Mesendoderm (in vitro differentiated cells): Measurements from ENCODE around the gene UBE2D3.

ENCODE experiments used
- DNase-seq: peaks from one replicate; pipeline ENCODE4 v3.0.0; 2013
- H2AK5ac ChIP-seq: 2 replicates; pipeline ENCODE4 v1.6.1; 2013; ENCODE audit warnings: low read length, inconsistent platforms
- H2BK120ac ChIP-seq: 2 replicates; pipeline ENCODE4 v1.6.1; 2013; ENCODE audit warnings: low read depth, mild to moderate bottlenecking, low read length, moderate library complexity, mixed read lengths
- H2BK15ac ChIP-seq: replicated peaks from 2 replicates; pipeline ENCODE4 v1.6.1; 2013; ENCODE audit warnings: low read depth, mild to moderate bottlenecking, moderate library complexity
- H2BK5ac ChIP-seq: 2 replicates; pipeline ENCODE4 v1.6.1; 2013; ENCODE audit warnings: low read length, inconsistent platforms
- H3K18ac ChIP-seq: 2 replicates; pipeline ENCODE4 v1.6.1; 2013; ENCODE audit warnings: mild to moderate bottlenecking, low read length, mixed read lengths
- H3K23ac ChIP-seq: one replicate; pipeline ENCODE4 v1.6.1; 2013; ENCODE audit warnings: low read length
- H3K27ac ChIP-seq: 2 replicates; pipeline ENCODE4 v1.5.1; 2013; ENCODE audit warnings: low read depth, mild to moderate bottlenecking, inconsistent platforms, low read length, moderate library complexity
- H3K27me3 ChIP-seq: 2 replicates; pipeline ENCODE4 v1.6.1; 2013; ENCODE audit warnings: low read length, control low read depth, mild to moderate bottlenecking, inconsistent platforms; ENCODE audit not compliant: insufficient read depth, poor library complexity
- H3K36me3 ChIP-seq: 2 replicates; pipeline ENCODE4 v1.6.1; 2013; ENCODE audit warnings: low read length, inconsistent platforms; ENCODE audit not compliant: control insufficient read depth, insufficient read depth
- H3K4ac ChIP-seq: one replicate; pipeline ENCODE4 v1.6.1; 2013; ENCODE audit warnings: low read depth, mild to moderate bottlenecking, low read length, moderate library complexity
- H3K4me1 ChIP-seq: 2 replicates; pipeline ENCODE4 v1.6.1; 2013; ENCODE audit warnings: low read depth, low read length, inconsistent platforms; ENCODE audit not compliant: control insufficient read depth
- H3K4me2 ChIP-seq: 2 replicates; pipeline ENCODE4 v1.6.1; 2013; ENCODE audit warnings: low read length
- H3K4me3 ChIP-seq: 2 replicates; pipeline ENCODE4 v1.5.1; 2013; ENCODE audit warnings: mild to moderate bottlenecking, low read length
- H3K56ac ChIP-seq: one replicate; pipeline ENCODE4 v1.6.1; 2013; ENCODE audit warnings: low read length
- H3K79me1 ChIP-seq: 2 replicates; pipeline ENCODE4 v1.6.1; 2013; ENCODE audit warnings: low read length, inconsistent platforms
- H3K79me2 ChIP-seq: 2 replicates; pipeline ENCODE4 v1.6.1; 2013; ENCODE audit warnings: mild to moderate bottlenecking, low read length; ENCODE audit not compliant: control insufficient read depth, insufficient read depth
- H3K9ac ChIP-seq: 2 replicates; pipeline ENCODE4 v1.6.1; 2013; ENCODE audit warnings: low read length, inconsistent platforms
- H4K5ac ChIP-seq: one replicate; pipeline ENCODE4 v1.6.1; 2013; ENCODE audit warnings: low read length
- H4K8ac ChIP-seq: one replicate; pipeline ENCODE4 v1.6.1; 2013; ENCODE audit warnings: low read depth, mild to moderate bottlenecking, control low read depth, low read length, moderate library complexity
- WGBS: extraction: QIAGEN DNeasy Blood & Tissue Kit; methylation state at CpG from one replicate; pipeline ENCODE4 v1.1.7; 2013; ENCODE audit warnings: low lambda C conversion rate, missing lambda C conversion rate; ENCODE audit not compliant: insufficient coverage; ENCODE audit errors: extremely low coverage; 5-methylcytosine and 5-hydroxymethylcytosine counted together

The UBE2D3 gene

DNA sequence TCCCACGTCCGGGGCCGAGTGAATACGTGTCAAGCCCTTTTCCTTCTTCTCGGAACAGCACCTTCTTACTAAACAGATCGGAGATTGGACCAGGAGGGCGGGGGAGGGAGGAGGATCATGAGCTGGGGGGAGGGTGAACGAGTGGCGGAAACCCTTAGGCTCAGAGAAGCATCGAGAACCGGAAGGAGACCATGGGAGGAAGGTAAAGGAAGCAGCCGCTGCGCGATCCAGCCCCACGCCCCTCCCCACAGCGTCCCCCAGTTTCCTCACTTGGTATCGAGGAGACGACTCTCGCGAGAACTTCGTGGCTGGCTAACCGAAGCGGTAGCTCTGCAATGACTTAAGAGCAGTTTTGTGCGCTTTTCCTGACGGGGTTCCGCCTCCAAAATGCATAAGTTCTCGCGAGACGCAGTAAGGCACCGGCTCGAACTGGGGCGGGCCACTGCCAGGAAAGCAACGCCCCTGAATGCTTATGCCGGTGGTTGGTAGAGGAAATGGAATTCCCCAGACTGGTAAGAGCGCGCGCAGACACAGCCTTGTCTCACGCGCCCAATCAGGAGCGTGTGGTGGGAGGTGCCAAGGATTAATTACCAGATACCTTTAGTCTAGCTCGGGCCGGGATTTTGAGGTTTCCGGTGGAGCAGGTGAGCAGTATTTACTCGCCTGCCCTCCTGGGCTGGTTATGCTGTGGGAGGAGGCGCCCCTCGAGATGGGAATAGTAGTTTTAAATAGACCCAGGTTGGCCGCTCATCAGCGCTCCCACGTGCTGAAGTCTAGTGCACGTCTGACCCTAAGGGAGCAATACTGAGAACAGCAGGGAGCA is 534 bp upstream of the UBE2D3 start:
- Histone ChIP-seq H2BK5ac (peak overlapping the region; percentile 59), H4K5ac (no peak overlapping the region), H3K4me2 (peak overlapping the region; percentile 29), H2AK5ac (no peak overlapping the region), H3K18ac (peak overlapping the region; percentile 91), H3K4me1 (peaks cover 2% of the 10 kb centered on the region), H3K9ac (peak overlapping the region; percentile 97), H3K27ac (peak overlapping the region; percentile 97), H3K23ac (no peak overlapping the region), H3K79me2 (peaks cover 38% of the 10 kb centered on the region), H3K79me1 (no peaks in the 10 kb centered on the region), H2BK120ac (peak overlapping the region; percentile 30), H4K8ac (no peak overlapping the region), H3K4ac (peak overlapping the region; percentile 97), H3K27me3 (no peaks in the 10 kb centered on the region), H3K36me3 (no peaks in the 10 kb centered on the region), H2BK15ac (no peak overlapping the region), H3K4me3 (peak overlapping the region; percentile 60), H3K56ac (peak overlapping the region; percentile 89)
- WGBS = no CpG with 5 or more reads among the region's 50 CpGs
- DNase-seq = peak; percentile 100

DNA sequence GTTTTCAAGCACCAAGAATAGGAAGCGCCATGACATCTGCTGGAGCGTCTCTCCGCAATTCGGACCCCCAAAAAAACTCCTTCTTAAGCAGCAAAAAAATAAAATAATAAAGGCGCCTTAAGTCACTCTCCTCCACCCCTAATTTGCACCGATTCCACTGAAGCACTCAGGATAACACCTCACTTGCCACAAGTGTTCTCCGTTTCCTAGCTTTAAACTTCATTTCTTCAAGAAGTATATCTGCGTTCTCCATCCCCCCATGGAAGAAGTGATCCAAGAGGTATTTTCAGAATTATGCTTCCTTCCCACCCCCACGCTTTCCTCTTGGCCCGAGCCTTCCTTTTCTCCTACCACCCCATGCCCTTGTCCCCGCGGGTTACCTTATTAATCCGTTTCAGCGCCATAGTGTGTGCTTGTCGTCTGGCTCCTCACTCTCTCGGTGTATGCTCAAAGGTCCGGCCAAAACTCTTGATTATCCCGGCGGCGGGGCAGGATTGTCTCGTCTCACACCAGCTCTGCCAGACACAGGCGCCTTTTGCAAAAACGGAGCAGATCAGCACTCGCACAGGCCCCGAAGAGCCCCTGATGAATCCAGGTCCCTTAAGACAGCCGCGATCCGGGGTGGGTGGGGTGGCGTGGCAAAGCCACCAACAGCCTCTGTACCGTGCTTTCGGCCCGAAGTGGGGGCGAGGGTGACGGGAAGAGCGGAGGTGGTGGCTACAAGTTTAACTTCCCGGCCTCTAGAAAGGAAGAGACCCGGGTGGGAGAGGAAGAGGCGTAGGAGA is 1.1 kb downstream of the UBE2D3 start:
- peak overlapping the region; percentile 7 for H2BK120ac ChIP-seq
- peak overlapping the region; percentile 81 for H3K18ac ChIP-seq
- no peaks in the 10 kb centered on the region for H3K27me3 ChIP-seq
- H2BK5ac ChIP-seq = peak overlapping the region; percentile 32
- H3K56ac ChIP-seq = peak overlapping the region; percentile 89
- peak overlapping the region; percentile 97 for H3K9ac ChIP-seq
- DNase-seq = no peak
- peak overlapping the region; percentile 97 for H3K4ac ChIP-seq
- H3K23ac ChIP-seq = peak overlapping the region; percentile 87
- peaks cover 50% of the 10 kb centered on the region for H3K79me2 ChIP-seq
- WGBS = no CpG with 5 or more reads among the region's 38 CpGs
- H3K27ac ChIP-seq = peak overlapping the region; percentile 97
- H3K4me3 ChIP-seq = peak overlapping the region; percentile 60
- no peaks in the 10 kb centered on the region for H3K36me3 ChIP-seq
- H3K4me2 ChIP-seq = peak overlapping the region; percentile 5
- H4K5ac ChIP-seq = no peak overlapping the region
- H2AK5ac ChIP-seq = no peak overlapping the region
- H2BK15ac ChIP-seq = no peak overlapping the region
- H3K4me1 ChIP-seq = peaks cover 2% of the 10 kb centered on the region
- no peaks in the 10 kb centered on the region for H3K79me1 ChIP-seq
- no peak overlapping the region for H4K8ac ChIP-seq

DNA sequence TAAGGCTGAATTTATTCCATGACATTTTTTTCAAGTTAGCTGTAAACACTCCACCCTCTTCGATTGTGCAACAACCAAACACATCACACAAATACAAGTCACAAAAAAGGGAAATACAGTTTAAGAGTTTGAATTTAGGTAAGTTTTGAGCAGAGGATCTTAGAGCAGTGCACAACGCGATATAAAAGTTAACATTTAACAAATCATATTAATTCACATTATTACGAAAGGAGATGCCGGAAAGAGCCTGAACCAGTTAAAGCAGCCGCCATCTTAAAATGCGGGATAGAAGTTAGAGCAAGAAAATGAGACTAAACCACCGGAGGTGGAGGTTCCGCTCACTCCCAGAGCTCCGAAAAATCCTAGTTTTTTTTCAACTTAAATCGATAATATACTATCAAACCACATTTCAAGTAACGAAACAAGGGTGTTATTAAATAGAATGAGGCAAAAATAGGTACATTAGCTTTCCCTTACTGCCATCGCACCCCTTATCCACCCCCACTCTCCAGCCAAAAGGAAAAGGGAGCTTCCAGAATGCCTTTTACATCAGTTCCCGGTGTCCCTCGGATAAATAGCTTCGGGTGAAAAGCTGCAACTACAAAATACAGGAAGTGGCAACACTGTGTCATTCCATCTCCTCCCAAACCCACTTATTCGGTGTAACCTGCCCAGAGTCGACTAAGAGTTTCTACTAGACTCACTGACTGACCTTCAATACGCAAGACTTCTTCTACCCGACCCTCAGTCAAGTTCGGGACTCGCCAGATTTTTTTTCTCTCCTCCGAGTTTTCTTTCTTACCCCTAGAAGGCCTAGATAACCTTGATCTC is 1.9 kb downstream of the UBE2D3 start:
- peak overlapping the region; percentile 19 for H3K4me2 ChIP-seq
- no peak overlapping the region for H3K27ac ChIP-seq
- peak; percentile 83 for DNase-seq
- no peak overlapping the region for H3K4ac ChIP-seq
- H3K4me1 ChIP-seq = peaks cover 2% of the 10 kb centered on the region
- no peaks in the 10 kb centered on the region for H3K27me3 ChIP-seq
- H2BK120ac ChIP-seq = no peak overlapping the region
- H2BK5ac ChIP-seq = no peak overlapping the region
- H2BK15ac ChIP-seq = no peak overlapping the region
- peak overlapping the region; percentile 60 for H3K4me3 ChIP-seq
- H4K5ac ChIP-seq = no peak overlapping the region
- H3K79me2 ChIP-seq = peaks cover 54% of the 10 kb centered on the region
- H3K36me3 ChIP-seq = no peaks in the 10 kb centered on the region
- no peak overlapping the region for H4K8ac ChIP-seq
- H3K23ac ChIP-seq = no peak overlapping the region
- H3K9ac ChIP-seq = peak overlapping the region; percentile 97
- H2AK5ac ChIP-seq = no peak overlapping the region
- peak overlapping the region; percentile 89 for H3K56ac ChIP-seq
- H3K18ac ChIP-seq = peak overlapping the region; percentile 81
- WGBS = no CpG with 5 or more reads among the region's 23 CpGs
- no peaks in the 10 kb centered on the region for H3K79me1 ChIP-seq

DNA sequence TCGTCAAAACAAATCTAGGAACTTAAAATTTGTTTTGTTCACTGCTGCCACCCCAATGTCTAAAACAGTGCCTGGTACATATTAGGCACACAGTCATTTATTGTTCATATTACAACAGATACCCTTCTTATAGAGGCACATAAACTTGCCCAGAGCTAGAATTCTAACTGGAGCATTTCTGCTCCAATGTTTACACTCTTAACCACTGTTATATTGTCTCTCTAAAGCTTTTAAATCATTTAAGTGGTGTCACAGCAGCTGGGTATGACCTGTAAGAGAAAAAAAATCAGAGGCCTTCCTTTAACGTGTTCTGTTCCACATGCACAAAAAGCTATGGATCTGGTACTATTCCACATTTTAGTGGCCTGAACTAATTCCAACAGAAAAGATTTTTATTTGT is 3.0 kb downstream of the UBE2D3 start:
- Histone ChIP-seq H4K5ac (no peak overlapping the region), H2BK15ac (no peak overlapping the region), H3K79me2 (peaks cover 65% of the 10 kb centered on the region), H3K27ac (no peak overlapping the region), H2BK5ac (no peak overlapping the region), H3K4me2 (peak overlapping the region; percentile 6), H3K79me1 (no peaks in the 10 kb centered on the region), H3K18ac (no peak overlapping the region), H3K23ac (no peak overlapping the region), H3K9ac (peak overlapping the region; percentile 34), H3K4me1 (peaks cover 2% of the 10 kb centered on the region), H2AK5ac (no peak overlapping the region), H2BK120ac (no peak overlapping the region), H3K27me3 (no peaks in the 10 kb centered on the region), H3K4me3 (no peak overlapping the region), H3K36me3 (no peaks in the 10 kb centered on the region), H3K4ac (no peak overlapping the region), H3K56ac (peak overlapping the region; percentile 40), H4K8ac (no peak overlapping the region)
- WGBS = no CpG with 5 or more reads among the region's 2 CpGs
- DNase-seq = no peak

DNA sequence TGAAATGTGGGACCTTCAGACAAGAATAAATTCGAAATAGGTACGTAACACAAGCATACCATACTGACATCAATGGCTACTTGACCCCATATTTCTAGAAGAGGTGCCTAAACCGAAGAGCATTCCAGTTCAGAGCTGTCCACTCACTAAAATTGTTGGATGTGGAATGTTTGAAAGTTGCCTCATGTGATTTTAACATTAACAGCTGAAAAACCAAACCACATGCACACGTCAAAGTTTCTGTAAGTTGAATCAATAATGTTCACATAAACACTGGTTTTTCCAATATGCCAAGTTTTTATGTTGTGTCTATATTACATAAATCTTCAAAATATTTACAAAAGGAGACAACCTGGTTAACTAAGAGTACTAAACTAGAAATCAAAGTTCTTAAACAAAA is 3.5 kb downstream of the UBE2D3 start:
- peak overlapping the region; percentile 20 for H3K9ac ChIP-seq
- peak overlapping the region; percentile 18 for H3K56ac ChIP-seq
- H2BK15ac ChIP-seq = no peak overlapping the region
- H3K27ac ChIP-seq = no peak overlapping the region
- no peak overlapping the region for H3K23ac ChIP-seq
- no peaks in the 10 kb centered on the region for H3K27me3 ChIP-seq
- peaks cover 2% of the 10 kb centered on the region for H3K4me1 ChIP-seq
- H3K79me2 ChIP-seq = peaks cover 70% of the 10 kb centered on the region
- peak overlapping the region; percentile 21 for H3K4me2 ChIP-seq
- H3K36me3 ChIP-seq = no peaks in the 10 kb centered on the region
- no peak overlapping the region for H3K4me3 ChIP-seq
- no peak overlapping the region for H2BK120ac ChIP-seq
- no peak overlapping the region for H2BK5ac ChIP-seq
- H3K79me1 ChIP-seq = no peaks in the 10 kb centered on the region
- H3K4ac ChIP-seq = no peak overlapping the region
- no peak overlapping the region for H4K5ac ChIP-seq
- H2AK5ac ChIP-seq = no peak overlapping the region
- H3K18ac ChIP-seq = no peak overlapping the region
- WGBS = no CpG with 5 or more reads among the region's 4 CpGs
- no peak for DNase-seq
- H4K8ac ChIP-seq = no peak overlapping the region
